ENCODE measurements around the gene BLOC1S2. TPM values are rescaled to one million over a fixed set of nuclear protein-coding genes. Genes with fewer than 3 reads are reported as not detected.

Gene BLOC1S2
- 32.9 and 37.5 TPM in 2 replicates for total RNA-seq
- long read RNA-seq, transcript BLOC1S2-202 (5 exons, 1,249 nt): major isoform, 68 of 80 reads
- long read RNA-seq, partial matches to known transcripts: 0 of 80 reads
- long read RNA-seq, other reads (novel, unspliced or antisense): 9 of 80 reads

DNA sequence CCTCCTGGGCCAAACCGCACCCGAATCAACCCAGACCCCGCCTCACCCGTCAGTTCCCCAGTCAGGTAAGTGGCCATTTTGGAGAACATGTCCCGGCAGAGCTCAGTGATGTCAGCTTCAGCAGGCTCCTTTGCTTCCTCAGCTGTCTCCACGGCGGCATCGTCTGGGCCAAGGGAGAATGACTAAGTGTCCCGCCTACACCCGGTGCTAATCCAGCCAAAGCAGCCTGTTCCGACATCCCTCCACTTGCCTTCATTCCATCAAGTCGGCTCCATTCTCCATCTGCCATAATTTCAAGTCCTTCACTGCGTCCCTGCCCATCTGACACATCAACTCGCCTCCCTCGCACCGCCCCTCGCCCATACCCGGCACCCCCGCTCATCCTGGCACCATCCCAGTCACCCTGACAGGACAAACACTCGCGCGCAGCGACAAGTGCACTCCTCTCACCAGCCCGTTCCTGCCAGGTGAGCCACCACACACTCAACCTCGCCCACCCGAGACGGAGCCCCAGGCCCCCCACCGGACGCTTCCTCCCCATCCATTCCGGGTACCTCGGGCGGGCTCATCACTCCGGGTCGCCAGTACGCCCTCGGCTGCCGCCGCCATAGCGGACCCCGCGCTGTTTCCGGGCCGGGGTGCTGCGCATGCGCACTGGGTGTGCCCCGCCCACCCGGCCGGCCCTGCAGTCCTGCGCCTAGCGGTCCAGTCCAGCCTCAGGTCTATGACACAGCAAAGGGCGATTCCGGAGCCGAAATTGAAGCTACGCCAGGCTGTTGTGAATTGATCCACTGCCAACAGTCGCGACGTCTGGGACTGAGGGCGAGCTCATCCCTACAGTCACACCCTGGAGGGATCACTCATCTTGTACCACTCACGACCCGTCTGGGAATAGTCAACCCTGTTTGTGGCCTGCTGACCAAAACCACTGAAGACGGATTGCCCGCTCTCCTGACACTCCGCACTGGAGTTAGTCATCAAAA, at the start of gene BLOC1S2:
TSS of gene BLOC1S2 (minus strand) at position 630 of the 983 bp plus-strand sequence. CDS start at position 609, 21 bp downstream.
- peak within 1 kb of the TSS; percentile 99 for H3K27ac Mint-ChIP-seq (ENCODE audit: unreplicated experiment)
- DNase-seq (ENCODE audit: low read depth, low spot score): peak; percentile 86
- no peaks in the 10 kb centered on the region for H3K36me3 Mint-ChIP-seq (ENCODE audit: low read depth)
- H3K4me1 Mint-ChIP-seq: peaks cover 24% of the 10 kb centered on the region
- H3K9me3 Mint-ChIP-seq: no peaks in the 10 kb centered on the region
- H3K4me3 Mint-ChIP-seq: peak within 1 kb of the TSS; percentile 100
- TF ChIP-seq, protein P1, sequence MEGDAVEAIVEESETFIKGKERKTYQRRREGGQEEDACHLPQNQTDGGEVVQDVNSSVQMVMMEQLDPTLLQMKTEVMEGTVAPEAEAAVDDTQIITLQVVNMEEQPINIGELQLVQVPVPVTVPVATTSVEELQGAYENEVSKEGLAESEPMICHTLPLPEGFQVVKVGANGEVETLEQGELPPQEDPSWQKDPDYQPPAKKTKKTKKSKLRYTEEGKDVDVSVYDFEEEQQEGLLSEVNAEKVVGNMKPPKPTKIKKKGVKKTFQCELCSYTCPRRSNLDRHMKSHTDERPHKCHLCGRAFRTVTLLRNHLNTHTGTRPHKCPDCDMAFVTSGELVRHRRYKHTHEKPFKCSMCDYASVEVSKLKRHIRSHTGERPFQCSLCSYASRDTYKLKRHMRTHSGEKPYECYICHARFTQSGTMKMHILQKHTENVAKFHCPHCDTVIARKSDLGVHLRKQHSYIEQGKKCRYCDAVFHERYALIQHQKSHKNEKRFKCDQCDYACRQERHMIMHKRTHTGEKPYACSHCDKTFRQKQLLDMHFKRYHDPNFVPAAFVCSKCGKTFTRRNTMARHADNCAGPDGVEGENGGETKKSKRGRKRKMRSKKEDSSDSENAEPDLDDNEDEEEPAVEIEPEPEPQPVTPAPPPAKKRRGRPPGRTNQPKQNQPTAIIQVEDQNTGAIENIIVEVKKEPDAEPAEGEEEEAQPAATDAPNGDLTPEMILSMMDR (conservative IDR thresholded peaks at IDR 0.05): no peak
- H3K27me3 Mint-ChIP-seq (ENCODE audit: low read depth): peaks cover 7% of the 10 kb centered on the region

DNA sequence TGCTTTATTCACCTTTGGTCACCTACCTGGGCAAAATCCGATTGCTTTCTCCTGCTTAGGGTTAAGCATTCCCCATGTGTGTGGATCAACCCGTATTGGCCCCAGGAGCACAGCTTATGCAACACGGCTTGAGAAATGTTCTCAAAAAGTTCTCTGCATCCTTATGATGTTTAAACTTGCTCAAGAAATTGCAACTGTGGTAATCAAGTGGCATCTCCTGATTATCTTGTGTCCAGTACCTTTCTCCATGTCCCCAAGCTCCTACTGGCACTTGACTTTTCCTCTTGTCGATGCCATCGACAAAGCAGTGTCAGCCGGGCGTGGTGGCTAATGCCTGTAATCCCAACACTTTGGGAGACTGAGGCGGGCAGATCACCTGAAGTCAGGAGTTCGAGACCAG, 48.3 kb upstream of the BLOC1S2 start:
- no peaks in the 10 kb centered on the region for H3K9me3 Mint-ChIP-seq
- no peak for DNase-seq (ENCODE audit: low read depth, low spot score)
- no peak overlapping the region for H3K4me3 Mint-ChIP-seq
- TF ChIP-seq, protein P1 (conservative IDR thresholded peaks at IDR 0.05): no peak
- peaks cover 28% of the 10 kb centered on the region for H3K4me1 Mint-ChIP-seq
- no peaks in the 10 kb centered on the region for H3K36me3 Mint-ChIP-seq (ENCODE audit: low read depth)
- H3K27me3 Mint-ChIP-seq (ENCODE audit: low read depth): peaks cover 44% of the 10 kb centered on the region
- H3K27ac Mint-ChIP-seq (ENCODE audit: unreplicated experiment): no peak overlapping the region

DNA sequence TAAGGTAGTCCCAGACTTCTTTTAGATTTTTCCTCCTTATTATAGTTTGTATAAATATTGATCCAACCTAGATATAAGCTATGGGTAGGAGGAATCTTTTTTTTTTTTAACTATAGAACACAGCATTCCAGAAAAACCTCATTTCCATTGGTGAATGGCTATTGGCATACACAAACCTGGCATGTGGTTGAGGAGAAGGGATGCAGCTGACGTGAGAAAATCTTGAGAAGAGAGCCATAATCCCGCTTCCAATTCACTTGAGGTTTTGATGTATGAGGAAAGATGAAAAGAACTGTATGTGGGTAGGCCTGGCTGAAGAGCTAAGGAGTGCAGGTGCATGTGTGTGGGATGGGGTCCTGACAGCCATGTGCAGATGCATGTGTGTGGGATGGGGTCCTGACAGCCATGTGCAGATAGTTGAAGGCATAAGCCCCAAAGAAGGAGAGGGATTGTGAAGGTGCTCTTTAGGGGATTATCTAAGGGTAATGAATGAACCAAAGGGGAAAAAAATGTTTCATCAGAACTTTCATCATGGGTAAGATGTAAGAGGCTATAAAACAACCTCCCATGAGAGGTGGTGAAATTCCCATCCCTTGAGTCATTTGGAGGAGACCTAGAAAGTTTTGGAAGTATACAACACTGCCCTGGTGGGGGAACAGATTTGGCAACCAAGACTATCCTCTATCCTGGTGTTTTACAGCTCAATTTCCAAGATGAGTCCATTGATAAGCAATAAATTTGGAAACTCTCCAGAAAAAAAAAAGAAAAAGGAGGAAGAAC, 47.4 kb upstream of the BLOC1S2 start:
- Mint-ChIP-seq H3K27me3 (ENCODE audit: low read depth) (peaks cover 51% of the 10 kb centered on the region), H3K27ac (ENCODE audit: unreplicated experiment) (no peak overlapping the region), H3K9me3 (no peaks in the 10 kb centered on the region), H3K4me1 (peaks cover 27% of the 10 kb centered on the region), H3K36me3 (ENCODE audit: low read depth) (no peaks in the 10 kb centered on the region), H3K4me3 (no peak overlapping the region)
- TF ChIP-seq, protein P1 (conservative IDR thresholded peaks at IDR 0.05): no peak
- DNase-seq (ENCODE audit: low read depth, low spot score): no peak

DNA sequence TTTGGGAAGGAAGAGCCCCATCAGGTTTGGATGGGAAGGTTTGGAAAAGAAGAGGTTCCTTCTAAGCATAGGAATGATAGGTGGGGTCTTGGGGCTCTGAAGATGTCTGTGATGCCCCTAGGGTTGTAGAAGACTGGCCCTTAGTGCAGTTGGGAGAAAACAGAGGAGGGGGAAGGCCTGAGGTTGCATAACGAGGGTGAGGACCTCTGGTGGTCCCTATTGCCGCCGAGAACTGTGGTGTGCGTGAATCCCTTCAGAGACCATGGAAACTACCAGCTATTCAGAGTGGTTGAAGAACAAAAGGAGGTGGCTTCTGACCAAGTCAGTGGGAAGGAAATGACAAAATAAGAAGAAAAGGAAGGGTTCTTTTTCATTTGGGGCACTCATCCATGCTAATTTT, 46.6 kb upstream of the BLOC1S2 start:
- DNase-seq (ENCODE audit: low read depth, low spot score): no peak
- Mint-ChIP-seq H3K27ac (ENCODE audit: unreplicated experiment) (no peak overlapping the region), H3K4me3 (no peak overlapping the region), H3K4me1 (peaks cover 21% of the 10 kb centered on the region), H3K36me3 (ENCODE audit: low read depth) (no peaks in the 10 kb centered on the region), H3K9me3 (no peaks in the 10 kb centered on the region), H3K27me3 (ENCODE audit: low read depth) (peaks cover 54% of the 10 kb centered on the region)
- TF ChIP-seq, protein P1 (conservative IDR thresholded peaks at IDR 0.05): no peak

DNA sequence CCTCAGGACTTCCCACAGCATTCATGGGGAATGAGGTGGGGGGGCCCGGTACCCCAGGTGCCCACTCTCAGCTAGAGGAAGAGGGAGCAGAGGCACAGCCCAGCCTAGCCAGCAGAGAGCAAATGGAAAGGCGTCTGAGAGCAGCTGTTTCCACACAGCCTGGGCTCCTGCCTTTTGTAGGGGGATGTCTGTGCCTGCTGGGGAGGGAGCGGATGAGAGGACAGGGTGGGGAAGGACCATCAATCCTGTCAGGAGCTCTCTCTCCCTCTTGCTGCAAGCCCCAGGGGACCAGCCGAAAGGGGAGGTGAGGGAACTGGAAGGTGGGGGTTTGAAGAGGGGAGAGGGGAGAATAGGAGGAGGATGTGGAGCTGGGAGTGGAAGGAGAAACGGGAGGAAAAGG, 43.6 kb upstream of the BLOC1S2 start, which contains the start of gene PKD2L1:
TSS of gene PKD2L1 (minus strand) at position 150 of the 400 bp plus-strand sequence. CDS start at position 25, 125 bp downstream.
- Mint-ChIP-seq H3K4me1 (peaks cover 21% of the 10 kb centered on the region), H3K36me3 (ENCODE audit: low read depth) (no peaks in the 10 kb centered on the region), H3K27ac (ENCODE audit: unreplicated experiment) (no peak within 1 kb of the TSS), H3K4me3 (no peak within 1 kb of the TSS), H3K27me3 (ENCODE audit: low read depth) (peaks cover 84% of the 10 kb centered on the region), H3K9me3 (no peaks in the 10 kb centered on the region)
- DNase-seq (ENCODE audit: low read depth, low spot score): no peak
- TF ChIP-seq, protein P1 (conservative IDR thresholded peaks at IDR 0.05): no peak

All from neural crest cell (in vitro differentiated cells).